ENCODE results near the gene FAM171A1. TPM values are rescaled to one million over a fixed set of nuclear protein-coding genes. Genes with fewer than 3 reads are reported as not detected.

The FAM171A1 gene
- total and polyA plus RNA-seq, 5 experiments from 2014 or later: 6.1 to 16.0 (median 12.9) TPM

GRCh38 chr10:15197911-15198310 is 173.2 kb downstream of the FAM171A1 start:
- ATAC-seq (no peak), DNase-seq (no peak)
- no peaks in the 10 kb centered on the region for H3K9me3 Mint-ChIP-seq
- no peaks in the 10 kb centered on the region for H3K27me3 Mint-ChIP-seq
- H3K27ac Mint-ChIP-seq: peak overlapping the region in 6 of 10 donors; percentile 67 to 98 (median 92)
- POLR2A ChIA-PET: interaction anchor here (0.8 to 3.7 kb wide), 8 partner anchors 8 to 361 kb away, joined by 3 to 27 read pairs (median 6); partner anchors contain the start of gene NMT2
- H3K4me1 Mint-ChIP-seq: peaks cover 15 to 49% (median 26%) of the 10 kb centered on the region in 4 donors
- peak overlapping the region in 3 of 10 donors; percentile 70 to 78 (median 77) for H3K4me3 Mint-ChIP-seq
- H3K36me3 Mint-ChIP-seq: no peaks in the 10 kb centered on the region

- peak; percentile 65 to 75 for ATAC-seq
- POLR2A ChIA-PET: interaction anchor here (0.6 to 3.7 kb wide), 10 partner anchors 8 to 96 kb away, joined by 3 to 27 read pairs (median 4); partner anchors contain the start of gene NMT2
- peak in 1 of 10 donors; percentile 17 for DNase-seq
- Mint-ChIP-seq H3K36me3 (no peaks in the 10 kb centered on the region), H3K27me3 (no peaks in the 10 kb centered on the region), H3K4me3 (peak overlapping the region in 9 of 10 donors; percentile 57 to 81 (median 77)), H3K9me3 (no peaks in the 10 kb centered on the region), H3K4me1 (peaks cover 17 to 43% (median 24%) of the 10 kb centered on the region in 4 donors), H3K27ac (peak overlapping the region in 9 of 10 donors; percentile 71 to 98 (median 90))
Measured at GRCh38 chr10:15197276-15197675, 173.8 kb downstream of the FAM171A1 start.

GRCh38 chr10:15196021-15196834 is 174.9 kb downstream of the FAM171A1 start:
- H3K9me3 Mint-ChIP-seq: no peaks in the 10 kb centered on the region
- peak overlapping the region; percentile 8 to 98 (median 74) for H3K27ac Mint-ChIP-seq
- no peaks in the 10 kb centered on the region for H3K27me3 Mint-ChIP-seq
- POLR2A ChIA-PET: interaction anchor here (0.6 to 3.7 kb wide), 5 partner anchors 9 to 110 kb away, joined by 3 to 27 read pairs (median 5); partner anchors contain the start of gene NMT2
- ATAC-seq (no peak), DNase-seq (no peak)
- peak overlapping the region in 9 of 10 donors; percentile 12 to 66 (median 41) for H3K4me3 Mint-ChIP-seq
- H3K4me1 Mint-ChIP-seq: peaks cover 17 to 39% (median 26%) of the 10 kb centered on the region in 4 donors
- H3K36me3 Mint-ChIP-seq: no peaks in the 10 kb centered on the region

GRCh38 chr10:15189133-15189885 is 181.8 kb downstream of the FAM171A1 start:
- Mint-ChIP-seq H3K4me3 (peak overlapping the region in 8 of 10 donors; percentile 12 to 68 (median 46)), H3K4me1 (peaks cover 35 to 63% (median 52%) of the 10 kb centered on the region in 4 donors), H3K9me3 (peaks cover 0 to 10% (median 0%) of the 10 kb centered on the region in 9 donors), H3K27ac (peak overlapping the region in 9 of 10 donors; percentile 7 to 91 (median 81)), H3K27me3 (no peaks in the 10 kb centered on the region), H3K36me3 (peaks cover 0 to 2% (median 0%) of the 10 kb centered on the region in 3 donors)
- DNase-seq (no peak), ATAC-seq (no peak)
- POLR2A ChIA-PET: interaction anchor here (0.6 to 10.7 kb wide), 6 partner anchors 8 to 25 kb away, joined by 3 to 181 read pairs (median 4); partner anchors contain the start of gene NMT2

- Mint-ChIP-seq H3K27me3 (no peaks in the 10 kb centered on the region), H3K4me1 (peaks cover 33 to 63% (median 50%) of the 10 kb centered on the region in 4 donors)
- POLR2A ChIA-PET: interaction anchor here (0.9 to 10.7 kb wide), 2 partner anchors 9 to 18 kb away, joined by 4 to 181 read pairs; partner anchors contain the start of gene NMT2
Measured at GRCh38 chr10:15188603-15189002, 182.5 kb downstream of the FAM171A1 start.

GRCh38 chr10:15183689-15184481 is 187.2 kb downstream of the FAM171A1 start:
- Mint-ChIP-seq H3K9me3 (peaks cover 0 to 10% (median 0%) of the 10 kb centered on the region in 9 donors), H3K36me3 (peaks cover 0 to 2% (median 0%) of the 10 kb centered on the region in 3 donors), H3K27ac (peak overlapping the region in 7 of 10 donors; percentile 14 to 79 (median 58)), H3K27me3 (no peaks in the 10 kb centered on the region), H3K4me3 (no peak overlapping the region), H3K4me1 (peaks cover 25 to 59% (median 41%) of the 10 kb centered on the region in 4 donors)
- POLR2A ChIA-PET: interaction anchor here (1.1 to 10.7 kb wide), 4 partner anchors 14 to 25 kb away, joined by 3 to 181 read pairs (median 11); partner anchors contain the start of gene NMT2
- no peak for ATAC-seq
- DNase-seq: no peak

More at GRCh38 chr10:15188603-15189002, 182.5 kb downstream of the FAM171A1 start:
- peaks cover 0 to 2% (median 0%) of the 10 kb centered on the region in 3 donors for H3K36me3 Mint-ChIP-seq
- peak; percentile 63 to 69 for ATAC-seq
- DNase-seq: peak in 3 of 10 donors; percentile 8 to 29 (median 9)
- peak overlapping the region in 9 of 10 donors; percentile 5 to 69 (median 46) for H3K4me3 Mint-ChIP-seq
- peak overlapping the region; percentile 7 to 91 (median 80) for H3K27ac Mint-ChIP-seq
- peaks cover 0 to 10% (median 0%) of the 10 kb centered on the region in 9 donors for H3K9me3 Mint-ChIP-seq

- DNase-seq: no peak
- H3K36me3 Mint-ChIP-seq: peaks cover 0 to 2% (median 0%) of the 10 kb centered on the region in 3 donors
- no peaks in the 10 kb centered on the region for H3K27me3 Mint-ChIP-seq
- POLR2A ChIA-PET: interaction anchor here (1.0 to 10.7 kb wide), 3 partner anchors 12 to 14 kb away, joined by 3 to 181 read pairs (median 5); partner anchors contain the start of gene NMT2
- H3K4me3 Mint-ChIP-seq: no peak overlapping the region
- H3K27ac Mint-ChIP-seq: peak overlapping the region in 5 of 10 donors; percentile 4 to 76 (median 17)
- peaks cover 22 to 48% (median 33%) of the 10 kb centered on the region in 4 donors for H3K4me1 Mint-ChIP-seq
- no peak for ATAC-seq
- peaks cover 0 to 10% (median 0%) of the 10 kb centered on the region in 9 donors for H3K9me3 Mint-ChIP-seq
Measured at GRCh38 chr10:15182540-15183207, 188.4 kb downstream of the FAM171A1 start.

- peaks cover 0 to 8% (median 0%) of the 10 kb centered on the region in 9 donors for H3K9me3 Mint-ChIP-seq
- peak overlapping the region in 4 of 10 donors; percentile 10 to 68 (median 38) for H3K27ac Mint-ChIP-seq
- no peak for DNase-seq
- H3K4me3 Mint-ChIP-seq: no peak overlapping the region
- POLR2A ChIA-PET: interaction anchor here (0.9 to 2.1 kb wide), 4 partner anchors 9 to 13 kb away, joined by 3 to 12 read pairs (median 4); partner anchors contain the start of gene NMT2
- no peaks in the 10 kb centered on the region for H3K27me3 Mint-ChIP-seq
- ATAC-seq: no peak
- no peaks in the 10 kb centered on the region for H3K36me3 Mint-ChIP-seq
- peaks cover 19 to 42% (median 29%) of the 10 kb centered on the region in 4 donors for H3K4me1 Mint-ChIP-seq
Measured at GRCh38 chr10:15181576-15182156, 189.4 kb downstream of the FAM171A1 start.

- H3K36me3 Mint-ChIP-seq: no peaks in the 10 kb centered on the region
- POLR2A ChIA-PET: interaction anchor here (0.9 to 2.1 kb wide), 2 partner anchors 8 to 11 kb away, joined by 3 to 12 read pairs; partner anchors contain the start of gene NMT2
- no peaks in the 10 kb centered on the region for H3K27me3 Mint-ChIP-seq
- H3K9me3 Mint-ChIP-seq: peaks cover 0 to 7% (median 0%) of the 10 kb centered on the region in 9 donors
- DNase-seq: no peak
- peaks cover 12 to 33% (median 20%) of the 10 kb centered on the region in 4 donors for H3K4me1 Mint-ChIP-seq
- H3K4me3 Mint-ChIP-seq: no peak overlapping the region
- no peak for ATAC-seq
- H3K27ac Mint-ChIP-seq: peak overlapping the region in 4 of 10 donors; percentile 18 to 76 (median 62)
Measured at GRCh38 chr10:15180736-15181135, 190.4 kb downstream of the FAM171A1 start.

GRCh38 chr10:15176269-15176668 is 194.8 kb downstream of the FAM171A1 start:
- Mint-ChIP-seq H3K4me3 (no peak overlapping the region), H3K36me3 (no peaks in the 10 kb centered on the region), H3K27me3 (no peaks in the 10 kb centered on the region), H3K4me1 (peaks cover 13 to 32% (median 26%) of the 10 kb centered on the region in 4 donors), H3K27ac (no peak overlapping the region), H3K9me3 (peaks cover 0 to 2% (median 0%) of the 10 kb centered on the region in 9 donors)
- POLR2A ChIA-PET: interaction anchor here (0.6 kb wide), 1 partner anchor 29 kb away, joined by 3 read pairs; no protein-coding TSS in a partner anchor
- DNase-seq (no peak), ATAC-seq (no peak)

Measured in naive thymus-derived CD8-positive, alpha-beta T cell (primary cell).